RWPE2 (cell line): ENCODE results near the gene TM9SF4.

Experiments
- ATAC-seq: fragments of 200-7000 bp; cut with Tn5 transposase; 3 replicates; pipeline ENCODE4 v1.9.1; 2021; ENCODE audit warnings: low read depth
- DNase-seq: peaks from one replicate; pipeline ENCODE4 v3.0.0-alpha.2; 2020; ENCODE audit warnings: low spot score
- H3K27ac ChIP-seq: fragments of 450-650 bp; 2 replicates; pipeline ENCODE4 v1.5.1; 2017; ENCODE audit warnings: mild to moderate bottlenecking; ENCODE audit not compliant: poor library complexity, severe bottlenecking
- H3K27me3 ChIP-seq: fragments of 250-450 bp; sonication (Bioruptor Pico); 2 replicates; pipeline ENCODE4 v1.5.1; 2021; ENCODE audit warnings: mild to moderate bottlenecking, moderate library complexity; ENCODE audit not compliant: insufficient read depth, poor library complexity, severe bottlenecking
- H3K36me3 ChIP-seq: fragments of 250-450 bp; sonication (Bioruptor Pico); 2 replicates; pipeline ENCODE4 v1.5.1; 2020; ENCODE audit warnings: low read depth, mild to moderate bottlenecking, moderate library complexity
- H3K4me1 ChIP-seq: fragments of 250-450 bp; sonication (Bioruptor Pico); 2 replicates; pipeline ENCODE4 v1.5.1; 2021; ENCODE audit warnings: mild to moderate bottlenecking, moderate library complexity; ENCODE audit not compliant: insufficient read depth, poor library complexity, severe bottlenecking
- H3K4me3 ChIP-seq: fragments of 250-450 bp; sonication (Bioruptor Pico); 2 replicates; pipeline ENCODE4 v1.5.1; 2021; ENCODE audit warnings: mild to moderate bottlenecking, moderate library complexity; ENCODE audit not compliant: severe bottlenecking
- H3K9me3 ChIP-seq: fragments of 250-450 bp; sonication (Bioruptor Pico); 2 replicates; pipeline ENCODE4 v1.5.1; 2021; ENCODE audit warnings: mild to moderate bottlenecking, moderate library complexity; ENCODE audit not compliant: severe bottlenecking
- CTCF ChIP-seq: fragments of 450-650 bp; IDR thresholded peaks from one replicate; pipeline ENCODE4 v1.5.1; 2017; ENCODE audit warnings: mild to moderate bottlenecking, moderate library complexity; ENCODE audit not compliant: poor library complexity, severe bottlenecking

Gene TM9SF4

GRCh38 chr20:32205110-32205842 is 95.8 kb downstream of the TM9SF4 start:
- TF ChIP-seq CTCF: no peak
- Histone ChIP-seq H3K36me3 (peaks cover 56% of the 10 kb centered on the region), H3K4me3 (peak overlapping the region; percentile 97), H3K4me1 (peaks cover 53% of the 10 kb centered on the region), H3K9me3 (no peaks in the 10 kb centered on the region), H3K27ac (peak overlapping the region; percentile 86), H3K27me3 (no peaks in the 10 kb centered on the region)
- ATAC-seq (peak; percentile 8), DNase-seq (no peak)

GRCh38 chr20:32205843-32206759 is 96.6 kb downstream of the TM9SF4 start:
- peak overlapping the region; percentile 86 for H3K27ac ChIP-seq
- no peaks in the 10 kb centered on the region for H3K27me3 ChIP-seq
- ATAC-seq: no peak
- H3K9me3 ChIP-seq: no peaks in the 10 kb centered on the region
- peak overlapping the region; percentile 97 for H3K4me3 ChIP-seq
- peaks cover 53% of the 10 kb centered on the region for H3K4me1 ChIP-seq
- peak; percentile 65 for DNase-seq
- H3K36me3 ChIP-seq: peaks cover 56% of the 10 kb centered on the region
- TF ChIP-seq CTCF: no peak

GRCh38 chr20:32206760-32207625 is 97.5 kb downstream of the TM9SF4 start:
- peak overlapping the region; percentile 86 for H3K27ac ChIP-seq
- DNase-seq: peak; percentile 78
- H3K4me3 ChIP-seq: peak overlapping the region; percentile 97
- H3K4me1 ChIP-seq: peaks cover 46% of the 10 kb centered on the region
- H3K27me3 ChIP-seq: no peaks in the 10 kb centered on the region
- peaks cover 56% of the 10 kb centered on the region for H3K36me3 ChIP-seq
- TF ChIP-seq CTCF: no peak
- peak; percentile 0; the same call in 1 of the 3 replicates for ATAC-seq
- no peaks in the 10 kb centered on the region for H3K9me3 ChIP-seq

- peaks cover 38% of the 10 kb centered on the region for H3K4me1 ChIP-seq
- H3K9me3 ChIP-seq: no peaks in the 10 kb centered on the region
- H3K27ac ChIP-seq: peak within 1 kb of the TSS; percentile 86
- peak; percentile 52 for TF ChIP-seq CTCF
- peak; percentile 97 for DNase-seq
- no peaks in the 10 kb centered on the region for H3K27me3 ChIP-seq
- peak within 1 kb of the TSS; percentile 97 for H3K4me3 ChIP-seq
- H3K36me3 ChIP-seq: peaks cover 56% of the 10 kb centered on the region
- ATAC-seq: peak; percentile 87
Measured at GRCh38 chr20:32207626-32208498, 98.3 kb downstream of the TM9SF4 start, which contains the start of the genes PLAGL2 and POFUT1. Gene PLAGL2, minus strand, starts transcription at chr20:32207743. Its CDS starts 5,565 bp downstream, at chr20:32202178. Gene POFUT1, plus strand, starts transcription at chr20:32207880. Its CDS starts 62 bp downstream, at chr20:32207942.
